HG03103 (cell line): ENCODE measurements around the gene TLK1.
A peak's percentile ranks its signal among the peaks of the same experiment; 100 is the strongest.
"Not testable (repeated sequence)": the region's sequence is repeated elsewhere in the genome, so short reads cannot be mapped to it uniquely, and the experiment has no call there.

Experiments
- ATAC-seq: cut with Tn5 transposase; IDR thresholded peaks from one replicate; pipeline ENCODE4 v1.9.1; 2021; ENCODE audit warnings: low read depth; ENCODE audit not compliant: unreplicated experiment

Gene TLK1

DNA sequence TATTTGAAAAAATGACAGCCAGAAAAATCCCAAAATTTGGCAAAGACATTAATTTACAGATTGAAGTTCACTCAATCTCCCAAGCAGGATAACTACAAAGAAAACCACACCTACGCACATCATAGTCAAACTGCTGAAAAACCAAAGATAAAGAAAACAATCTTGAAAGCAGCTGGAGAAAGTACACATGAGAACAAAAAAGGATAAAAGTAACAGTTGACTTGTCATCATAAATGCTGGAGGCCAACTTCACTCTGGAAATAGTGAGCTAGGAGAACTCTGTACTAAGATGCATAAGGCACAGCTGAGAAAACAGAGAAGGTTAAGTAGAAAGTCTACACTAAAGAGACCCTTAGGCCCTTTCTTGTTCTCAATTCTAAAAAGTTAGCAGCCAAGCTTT, 73.1 kb downstream of the TLK1 start:
- ATAC-seq, result no peak

DNA sequence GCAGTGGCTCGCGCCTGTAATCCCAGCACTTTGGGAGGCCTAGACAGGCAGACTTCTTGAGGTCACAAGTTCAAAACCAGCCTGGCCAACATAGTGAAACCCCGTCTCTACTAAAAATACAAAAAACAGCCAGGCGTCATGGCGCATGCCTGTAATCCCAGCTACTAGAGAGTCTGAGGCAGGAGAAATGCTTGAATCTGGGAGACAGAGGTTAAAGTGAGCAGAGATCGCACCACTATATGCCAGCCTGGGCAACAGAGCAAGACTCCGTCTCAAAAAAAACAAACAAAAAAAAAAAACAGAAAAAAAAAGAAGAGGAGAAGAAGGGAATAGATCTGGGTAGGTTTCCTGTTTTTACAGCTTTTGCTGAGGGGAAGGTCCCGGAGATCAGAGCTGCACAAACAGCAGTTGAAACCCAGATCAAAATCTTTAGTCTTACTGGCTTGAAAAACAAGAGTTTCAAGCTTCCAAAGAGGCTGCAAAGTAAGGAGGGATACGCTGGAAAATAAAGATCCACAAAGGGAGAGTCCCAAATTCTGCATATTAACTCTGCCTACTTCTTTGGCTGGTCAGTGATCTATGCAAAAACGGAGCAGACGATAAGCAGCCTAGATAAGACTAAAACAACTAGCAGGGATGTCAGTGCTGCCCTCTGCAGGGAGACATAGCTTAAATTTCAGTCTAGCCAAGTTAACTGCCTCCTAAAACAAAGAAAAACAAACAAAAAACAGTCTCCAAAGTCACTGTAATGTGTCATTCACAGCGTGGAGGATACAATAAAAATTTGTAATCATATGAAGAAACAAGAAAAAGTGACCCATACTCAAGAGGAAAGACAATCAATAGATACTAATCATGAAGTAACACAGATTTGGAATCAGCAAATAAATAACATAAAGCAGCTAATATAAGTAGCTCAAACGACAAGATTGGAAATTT, 74.1 kb downstream of the TLK1 start:
- ATAC-seq, result no peak

GRCh38 chr2:171084128-171084527, 76.6 kb downstream of the TLK1 start:
- no peak for ATAC-seq

DNA sequence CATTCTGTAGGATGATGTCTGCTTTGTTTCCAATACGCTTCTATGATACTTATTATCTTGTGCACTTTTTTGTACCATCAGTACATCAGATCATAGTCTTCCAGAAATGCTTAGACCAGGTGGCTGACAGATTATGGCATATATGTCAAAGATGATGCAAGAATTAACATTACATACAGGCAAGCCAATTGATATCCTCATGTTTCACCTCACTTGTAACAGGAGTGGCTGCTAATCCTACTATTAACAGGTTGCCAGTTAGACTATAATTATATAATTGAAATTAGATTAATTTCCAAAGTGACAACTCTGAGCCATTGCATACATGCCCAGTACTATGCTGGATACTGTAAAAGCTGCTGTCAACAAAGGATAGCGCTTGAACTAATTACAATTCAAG, 77.2 kb downstream of the TLK1 start:
- no peak for ATAC-seq

DNA sequence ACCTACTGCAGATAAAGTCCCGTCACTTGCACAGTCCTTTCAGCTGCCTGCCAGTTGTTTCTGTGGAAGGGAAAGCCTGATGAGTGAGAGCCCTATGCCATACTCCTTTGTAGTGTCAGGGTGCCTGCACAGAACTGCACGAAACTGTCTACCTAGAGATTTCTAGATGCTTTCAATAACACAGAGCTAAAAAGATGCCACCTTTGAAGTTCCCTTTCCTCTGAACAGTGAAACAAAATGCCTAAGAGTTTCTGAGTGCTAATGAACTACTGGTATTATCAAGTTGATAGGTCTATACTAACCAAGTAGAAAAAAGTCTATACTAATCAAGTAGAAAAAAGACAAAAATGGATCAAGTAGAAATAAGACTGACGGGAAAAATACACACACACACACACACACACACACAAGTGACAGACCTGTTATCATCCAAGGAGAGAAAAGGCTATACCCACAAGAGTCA, 79.0 kb downstream of the TLK1 start:
- no peak for ATAC-seq

DNA sequence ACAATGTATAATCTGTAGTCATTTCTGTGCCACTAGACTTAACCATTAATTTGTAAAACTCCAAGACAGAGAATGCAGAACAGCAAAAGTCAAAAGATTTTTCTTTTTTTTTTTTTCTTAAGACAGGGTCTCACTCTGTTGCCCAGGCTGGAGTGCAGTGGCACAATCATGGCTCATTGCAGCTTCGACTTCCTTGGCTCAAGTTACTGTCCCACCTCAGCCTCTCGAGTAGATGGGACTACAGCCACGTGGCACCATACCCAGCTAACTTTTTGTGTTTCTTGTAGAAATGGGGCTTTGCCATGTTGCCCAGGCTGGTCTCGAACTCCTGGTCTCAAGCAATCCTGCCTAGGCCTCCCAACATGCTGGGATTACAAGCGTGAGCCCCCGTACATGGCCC, 80.1 kb downstream of the TLK1 start:
- ATAC-seq, result no peak

GRCh38 chr2:171076422-171076821, 84.3 kb downstream of the TLK1 start:
- not testable (repeated sequence) for ATAC-seq

- no peak for ATAC-seq
Observed at GRCh38 chr2:171072164-171072563, 88.5 kb downstream of the TLK1 start.

- no peak for ATAC-seq
Observed at GRCh38 chr2:171069286-171069956, 91.3 kb downstream of the TLK1 start.

- ATAC-seq, result no peak
Observed at GRCh38 chr2:171066110-171066509, 94.6 kb downstream of the TLK1 start.

- ATAC-seq, result no peak
Observed at GRCh38 chr2:171057575-171057974, 103.1 kb downstream of the TLK1 start.

DNA sequence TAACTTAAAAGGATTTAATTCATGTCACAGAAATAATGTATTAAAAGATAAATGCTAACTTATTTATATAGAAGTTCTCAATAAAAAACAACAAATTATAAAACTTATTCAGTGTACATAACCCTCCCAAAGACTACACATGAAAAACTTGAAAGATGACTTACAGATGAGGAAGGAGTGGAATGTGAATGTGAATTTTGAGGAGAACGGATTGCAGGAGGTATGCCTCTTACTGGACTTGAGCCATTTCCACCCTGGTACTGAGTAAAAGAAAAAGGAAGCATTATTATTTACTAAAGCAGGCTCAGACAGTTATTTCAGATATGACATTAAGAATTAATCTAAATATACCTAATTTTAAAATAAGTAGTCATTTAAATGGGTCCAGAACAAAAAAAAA, 104.4 kb downstream of the TLK1 start:
- no peak for ATAC-seq

DNA sequence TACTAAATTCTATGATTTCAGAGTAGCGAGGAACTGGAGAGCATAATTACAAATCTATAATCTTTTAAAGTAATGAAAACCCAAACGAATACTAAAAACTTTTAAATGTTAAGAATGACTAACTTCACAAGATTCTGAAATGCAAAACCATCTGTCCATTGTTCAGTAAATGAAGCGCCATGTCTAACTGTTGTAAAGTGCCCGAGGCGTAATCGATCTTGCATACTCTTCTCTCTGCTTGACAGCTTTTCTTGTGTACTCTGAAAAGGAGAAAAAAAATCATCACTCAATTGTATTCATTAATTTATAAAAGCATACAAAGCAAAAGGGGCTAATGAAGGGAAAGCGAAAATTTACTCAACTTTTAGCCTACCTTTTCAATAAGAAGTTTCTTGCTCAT, 111.0 kb downstream of the TLK1 start:
- no peak for ATAC-seq

DNA sequence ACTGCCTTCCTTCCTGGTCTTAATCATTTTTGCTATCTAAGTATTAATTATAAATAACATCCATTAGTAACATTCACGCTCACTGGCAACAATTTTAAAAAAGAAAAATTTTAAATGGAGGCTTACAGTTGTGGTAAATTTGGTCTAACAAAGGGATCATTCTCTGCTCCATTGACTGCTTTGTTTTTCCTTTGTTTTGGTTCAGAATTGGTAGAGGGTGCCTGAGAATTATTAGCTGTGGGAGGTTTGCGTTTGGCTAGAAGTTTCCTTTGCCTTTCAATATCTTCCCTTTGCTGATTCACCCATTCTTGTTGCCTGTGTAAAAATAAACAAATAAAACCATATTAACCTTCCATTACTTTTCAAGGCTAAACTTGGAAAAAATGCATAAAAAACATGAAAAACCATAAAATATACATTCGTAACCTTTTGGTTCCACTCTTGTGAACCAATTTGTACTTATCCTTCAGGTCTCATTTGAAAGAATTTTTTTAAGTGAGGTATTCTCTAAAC, 114.6 kb downstream of the TLK1 start:
- ATAC-seq, result no peak

DNA sequence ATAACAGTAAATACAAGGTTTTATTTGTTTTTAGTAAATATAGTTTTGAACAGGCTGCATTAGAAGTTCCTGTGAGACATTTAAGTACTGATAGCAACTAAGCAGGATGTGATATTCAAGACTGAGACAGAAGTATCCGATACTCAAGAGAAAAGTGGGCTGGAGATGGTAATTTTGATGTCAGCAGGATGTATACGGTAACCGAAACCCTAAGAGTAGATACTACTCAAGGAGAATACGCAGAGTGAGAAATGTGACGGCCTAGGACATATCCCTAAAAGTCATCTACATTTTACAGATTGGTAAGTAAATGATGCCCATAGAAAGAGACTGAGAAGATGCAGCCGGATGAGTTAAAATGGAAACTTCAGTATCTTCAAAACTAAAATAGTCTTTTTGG, 116.3 kb downstream of the TLK1 start:
- ATAC-seq, result no peak

DNA sequence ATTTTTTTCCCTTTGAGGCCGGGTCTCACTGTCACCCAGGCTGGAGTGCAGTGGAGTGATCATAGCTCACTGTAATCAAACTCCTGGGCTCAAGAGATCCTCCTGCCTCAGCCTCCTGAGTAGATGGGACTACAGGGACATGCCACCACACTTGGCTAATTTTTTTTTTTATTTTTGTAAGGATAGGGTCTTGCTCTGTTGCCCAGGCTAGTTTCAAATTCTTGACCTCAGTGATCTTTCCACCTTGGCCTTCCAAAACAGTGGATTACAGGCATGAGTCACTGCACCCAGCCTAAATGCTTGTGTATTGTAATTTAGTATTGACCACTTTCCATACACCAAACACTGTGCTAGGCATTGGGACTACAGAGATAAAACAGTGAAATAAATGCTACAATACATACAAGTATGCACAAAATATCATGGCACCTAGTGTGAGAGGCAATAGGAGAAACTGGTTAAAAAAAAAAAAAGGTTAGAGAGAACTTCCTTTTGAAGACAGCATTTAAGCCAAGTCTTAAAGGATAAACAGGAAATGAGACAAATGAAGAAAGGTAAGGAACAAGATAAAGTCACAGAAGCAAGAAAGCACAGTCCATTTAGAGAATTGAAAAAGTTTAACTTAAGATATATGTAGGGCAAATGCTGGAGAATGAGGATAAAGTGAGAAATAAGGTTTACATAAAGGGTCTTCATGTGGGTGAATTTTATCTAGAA, 118.3 kb downstream of the TLK1 start:
- no peak for ATAC-seq

- no peak for ATAC-seq
Observed at GRCh38 chr2:171036532-171036931, 124.2 kb downstream of the TLK1 start.

DNA sequence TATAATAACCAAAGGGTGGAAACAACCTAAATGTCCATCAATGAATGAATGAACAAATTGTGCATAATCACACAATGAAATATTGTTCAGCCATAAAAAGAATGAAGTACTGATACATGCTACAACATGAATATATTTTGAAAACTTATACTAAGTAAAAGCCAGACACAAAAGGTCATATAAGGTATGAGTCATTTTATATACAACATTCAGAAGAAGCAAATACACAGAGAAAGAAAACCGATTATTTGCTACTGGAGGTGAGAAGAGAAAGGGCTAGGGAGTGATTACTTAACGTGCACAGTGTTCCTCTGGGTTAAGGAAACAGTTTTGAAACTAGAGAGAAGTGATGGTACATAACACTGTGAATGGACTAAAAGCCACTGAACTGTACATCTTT, 126.4 kb downstream of the TLK1 start:
- no peak for ATAC-seq

- no peak for ATAC-seq
Observed at GRCh38 chr2:171025214-171025613, 135.5 kb downstream of the TLK1 start.

- peak; percentile 70 for ATAC-seq
Observed at GRCh38 chr2:171018522-171018921, 142.2 kb downstream of the TLK1 start.

DNA sequence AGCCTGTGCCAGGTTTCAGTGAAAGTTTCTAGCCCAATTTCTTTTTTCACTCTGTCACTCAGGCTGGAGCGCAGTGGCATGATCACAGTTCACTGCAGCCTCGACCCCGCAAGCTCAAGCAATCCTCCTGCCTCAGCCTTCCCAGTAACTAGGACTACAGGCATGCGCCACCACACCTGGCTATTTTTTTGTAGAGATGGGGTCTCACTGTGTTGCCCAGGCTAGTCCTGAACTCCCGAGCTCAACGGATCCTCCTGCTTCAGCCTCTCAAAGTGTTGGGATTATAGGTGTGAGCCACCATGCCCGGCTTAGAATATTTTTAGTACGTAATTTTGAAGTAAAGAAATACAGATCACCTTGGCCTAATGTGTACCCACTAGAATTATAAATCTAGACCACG, 144.6 kb downstream of the TLK1 start:
- ATAC-seq, result no peak
